ENCODE data around the gene IQCF2. TPM values are rescaled to one million over a fixed set of nuclear protein-coding genes. Genes with fewer than 3 reads are reported as not detected.

Gene IQCF2
- polyA plus RNA-seq, 4 donors, result not detected

DNA sequence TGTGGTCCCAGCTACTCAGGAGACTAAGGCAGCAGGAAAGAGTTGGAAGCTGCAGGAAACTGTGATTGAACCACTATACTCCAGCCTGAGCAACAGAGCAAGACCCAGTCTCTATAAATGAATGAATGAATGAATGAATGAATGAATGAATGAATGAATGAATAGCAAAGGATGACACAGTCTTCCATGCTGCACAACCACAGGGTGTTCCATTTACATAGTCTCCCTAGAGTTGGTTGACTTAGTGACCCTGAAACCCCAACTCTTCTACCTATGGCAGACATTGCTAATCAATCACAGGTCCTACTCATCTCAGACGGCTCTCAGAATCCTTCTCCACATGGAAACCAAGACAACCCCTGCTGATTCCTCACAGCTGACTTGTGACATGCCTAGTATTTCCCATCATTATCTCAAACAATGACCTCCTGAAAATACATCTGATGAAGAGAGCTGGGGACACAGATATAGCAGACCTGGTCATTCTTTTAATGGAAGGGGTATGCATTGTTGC lies 11.9 kb downstream of the IQCF2 start:
- FAIRE-seq (no peak), DNase-seq (no peak)
- no peaks in the 10 kb centered on the region for H3K36me3 ChIP-seq (ENCODE audit: control insufficient read depth in 3 of 3, insufficient read depth in 2 of 3, low read depth in 1 of 3, low read length in 3 of 3)
- no peaks in the 10 kb centered on the region for H3K27me3 ChIP-seq (ENCODE audit: control insufficient read depth in 3 of 3, insufficient read depth in 3 of 3, low read length in 3 of 3)
- WGBS, 3 donors, result 28 to 55% (median 45%) methylated on average over 1 of the region's 1 CpG
- H3K9me3 ChIP-seq (ENCODE audit: control insufficient read depth in 2 of 2, insufficient read depth in 1 of 2, low read depth in 1 of 2, low read length in 1 of 2), result no peaks in the 10 kb centered on the region
- H3K4me1 ChIP-seq (ENCODE audit: control insufficient read depth in 3 of 3, insufficient read depth in 2 of 3, low read depth in 1 of 3, low read length in 2 of 3), result no peaks in the 10 kb centered on the region
- H3K4me3 ChIP-seq (ENCODE audit: low read depth in 1 of 3, low read length in 3 of 3), result no peak overlapping the region
- H3K27ac ChIP-seq (ENCODE audit: low read depth in 1 of 3, low read length in 2 of 3), result no peak overlapping the region

DNA sequence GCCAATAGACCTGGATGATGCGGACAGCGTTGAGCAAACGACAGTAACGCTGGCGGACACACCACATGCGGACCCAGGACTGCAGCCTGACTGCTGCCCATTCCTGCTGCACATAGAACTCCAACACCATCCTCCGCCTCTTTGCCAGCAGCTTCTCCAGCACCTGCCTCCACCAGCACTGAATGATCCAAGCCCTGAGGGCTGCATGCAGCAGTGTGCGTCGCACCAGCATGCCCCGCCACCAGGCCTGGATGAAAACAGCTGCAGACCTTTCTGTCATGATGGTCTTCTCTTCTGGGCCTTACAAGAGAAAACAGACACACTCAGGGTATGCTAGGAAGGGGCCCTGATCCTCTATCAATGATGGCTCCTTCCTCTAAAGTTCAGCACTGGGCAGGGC lies 12.5 kb downstream of the IQCF2 start:
- H3K36me3 ChIP-seq (ENCODE audit: control insufficient read depth in 3 of 3, insufficient read depth in 2 of 3, low read depth in 1 of 3, low read length in 3 of 3), result no peaks in the 10 kb centered on the region
- H3K4me1 ChIP-seq (ENCODE audit: control insufficient read depth in 3 of 3, insufficient read depth in 2 of 3, low read depth in 1 of 3, low read length in 2 of 3), result no peaks in the 10 kb centered on the region
- no peak overlapping the region for H3K4me3 ChIP-seq (ENCODE audit: low read depth in 1 of 3, low read length in 3 of 3)
- 93 to 95% (median 95%) methylated on average over 10 of the region's 10 CpGs for WGBS, 3 donors
- DNase-seq (no peak), FAIRE-seq (no peak)
- H3K9me3 ChIP-seq (ENCODE audit: control insufficient read depth in 2 of 2, insufficient read depth in 1 of 2, low read depth in 1 of 2, low read length in 1 of 2), result no peaks in the 10 kb centered on the region
- H3K27ac ChIP-seq (ENCODE audit: low read depth in 1 of 3, low read length in 2 of 3), result no peak overlapping the region
- H3K27me3 ChIP-seq (ENCODE audit: control insufficient read depth in 3 of 3, insufficient read depth in 3 of 3, low read length in 3 of 3), result no peaks in the 10 kb centered on the region

DNA sequence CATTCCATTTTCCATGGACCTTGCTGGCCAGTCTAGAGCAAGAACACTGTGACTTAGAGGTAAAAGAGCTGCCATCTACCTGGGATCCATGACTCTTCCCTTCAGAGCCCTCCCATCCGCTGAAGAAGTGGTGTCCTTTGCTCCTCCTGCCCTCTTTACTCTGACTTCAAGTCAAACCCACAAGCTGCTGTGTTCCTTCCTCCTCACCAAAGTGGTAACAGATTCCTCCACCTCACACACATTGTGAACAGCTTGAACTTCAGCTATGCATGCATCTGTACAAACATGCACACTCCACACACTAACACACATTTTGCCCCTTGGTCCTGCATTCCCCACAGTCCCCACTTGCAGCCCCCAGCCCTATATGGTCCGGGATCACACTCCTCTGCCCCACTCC lies 13.0 kb downstream of the IQCF2 start:
- Histone ChIP-seq H3K4me1 (ENCODE audit: control insufficient read depth in 3 of 3, insufficient read depth in 2 of 3, low read depth in 1 of 3, low read length in 2 of 3) (no peaks in the 10 kb centered on the region), H3K27ac (ENCODE audit: low read depth in 1 of 3, low read length in 2 of 3) (no peak overlapping the region)
- FAIRE-seq, result no peak

DNA sequence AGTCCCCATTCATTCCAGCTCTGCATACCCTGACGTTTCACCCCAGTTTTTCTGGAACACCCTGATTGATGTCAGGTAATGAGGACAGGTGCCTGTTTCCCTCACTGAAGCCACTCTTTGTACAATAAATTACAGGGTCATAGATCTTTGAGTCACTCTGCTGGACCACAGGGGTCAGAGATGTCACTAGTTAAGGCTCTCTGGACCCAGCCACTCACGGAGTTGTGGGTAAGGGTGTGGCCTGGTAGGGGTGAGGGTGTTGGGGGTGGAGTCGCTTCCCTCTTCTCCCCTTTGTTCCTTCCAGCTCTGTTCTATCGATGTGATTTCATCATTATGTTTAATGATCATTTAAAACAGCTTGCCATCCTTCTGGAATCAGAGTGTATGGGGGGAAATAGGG lies 13.5 kb downstream of the IQCF2 start:
- H3K4me3 ChIP-seq (ENCODE audit: low read depth in 1 of 3, low read length in 3 of 3), result no peak overlapping the region
- no peaks in the 10 kb centered on the region for H3K27me3 ChIP-seq (ENCODE audit: control insufficient read depth in 3 of 3, insufficient read depth in 3 of 3, low read length in 3 of 3)
- no peaks in the 10 kb centered on the region for H3K4me1 ChIP-seq (ENCODE audit: control insufficient read depth in 3 of 3, insufficient read depth in 2 of 3, low read depth in 1 of 3, low read length in 2 of 3)
- no peak for FAIRE-seq
- WGBS, 3 donors, result 28 to 61% (median 39%) methylated on average over 4 of the region's 4 CpGs
- no peaks in the 10 kb centered on the region for H3K36me3 ChIP-seq (ENCODE audit: control insufficient read depth in 3 of 3, insufficient read depth in 2 of 3, low read depth in 1 of 3, low read length in 3 of 3)
- H3K27ac ChIP-seq (ENCODE audit: low read depth in 1 of 3, low read length in 2 of 3), result no peak overlapping the region
- DNase-seq, result no peak
- H3K9me3 ChIP-seq (ENCODE audit: control insufficient read depth in 2 of 2, insufficient read depth in 1 of 2, low read depth in 1 of 2, low read length in 1 of 2), result no peaks in the 10 kb centered on the region

More for the DNA sequence above, 13.0 kb downstream of the IQCF2 start:
- 68 to 79% (median 76%) methylated on average over 2 of the region's 2 CpGs for WGBS, 3 donors
- DNase-seq, result no peak
- no peaks in the 10 kb centered on the region for H3K9me3 ChIP-seq (ENCODE audit: control insufficient read depth in 2 of 2, insufficient read depth in 1 of 2, low read depth in 1 of 2, low read length in 1 of 2)
- no peak overlapping the region for H3K4me3 ChIP-seq (ENCODE audit: low read depth in 1 of 3, low read length in 3 of 3)
- H3K27me3 ChIP-seq (ENCODE audit: control insufficient read depth in 3 of 3, insufficient read depth in 3 of 3, low read length in 3 of 3), result no peaks in the 10 kb centered on the region
- no peaks in the 10 kb centered on the region for H3K36me3 ChIP-seq (ENCODE audit: control insufficient read depth in 3 of 3, insufficient read depth in 2 of 3, low read depth in 1 of 3, low read length in 3 of 3)

DNA sequence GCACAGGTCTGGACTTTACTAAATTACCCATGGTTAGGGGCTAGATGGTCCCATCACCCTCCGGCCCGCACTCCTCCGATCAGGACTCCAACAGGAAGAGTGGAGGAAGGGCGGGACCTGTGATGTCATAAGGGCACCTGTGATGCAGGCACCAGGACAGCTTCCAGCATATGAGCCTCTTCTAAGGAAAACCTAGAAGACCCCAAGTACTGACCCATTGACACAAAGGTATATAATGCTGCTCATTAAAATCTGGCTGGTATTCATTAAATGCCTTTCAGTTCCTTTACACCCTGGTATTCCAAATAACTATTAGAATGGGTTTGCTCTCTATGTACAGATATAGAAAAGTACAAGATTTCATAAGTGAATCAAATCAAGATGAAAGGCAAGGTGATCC lies 14.1 kb downstream of the IQCF2 start, which contains the start of gene IQCF5:
Gene IQCF5 (minus strand): TSS at position 101 of the 400 bp plus-strand sequence. CDS start 70 bp downstream, at position 31.
- H3K27me3 ChIP-seq (ENCODE audit: control insufficient read depth in 3 of 3, insufficient read depth in 3 of 3, low read length in 3 of 3), result no peaks in the 10 kb centered on the region
- H3K4me3 ChIP-seq (ENCODE audit: low read depth in 1 of 3, low read length in 3 of 3), result no peak within 1 kb of the TSS
- H3K4me1 ChIP-seq (ENCODE audit: control insufficient read depth in 3 of 3, insufficient read depth in 2 of 3, low read depth in 1 of 3, low read length in 2 of 3), result no peaks in the 10 kb centered on the region
- no peaks in the 10 kb centered on the region for H3K36me3 ChIP-seq (ENCODE audit: control insufficient read depth in 3 of 3, insufficient read depth in 2 of 3, low read depth in 1 of 3, low read length in 3 of 3)
- no peaks in the 10 kb centered on the region for H3K9me3 ChIP-seq (ENCODE audit: control insufficient read depth in 2 of 2, insufficient read depth in 1 of 2, low read depth in 1 of 2, low read length in 1 of 2)
- 79 to 88% (median 85%) methylated on average over 4 of the region's 4 CpGs for WGBS, 3 donors
- no peak within 1 kb of the TSS for H3K27ac ChIP-seq (ENCODE audit: low read depth in 1 of 3, low read length in 2 of 3)
- DNase-seq (no peak), FAIRE-seq (no peak)

DNA sequence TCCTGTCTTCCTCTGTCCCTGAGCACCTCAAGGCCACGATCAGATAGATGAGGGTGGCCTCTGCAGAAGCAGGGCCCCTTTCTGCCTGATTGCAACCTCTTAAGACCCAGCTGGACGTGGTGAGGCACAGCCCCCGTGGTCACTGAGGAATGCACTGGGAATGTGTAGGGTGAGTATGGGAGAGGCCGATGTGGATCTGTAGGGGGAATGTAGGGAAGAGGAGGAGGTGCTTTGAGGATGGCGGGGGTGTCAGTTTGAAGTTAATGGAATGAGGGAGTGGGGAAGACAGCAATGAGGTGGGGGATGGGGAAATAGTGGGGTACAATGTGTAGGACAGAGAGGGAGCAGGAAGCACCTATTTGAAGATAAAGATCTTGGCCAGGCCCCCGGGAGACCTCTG lies 14.8 kb downstream of the IQCF2 start:
- no peaks in the 10 kb centered on the region for H3K36me3 ChIP-seq (ENCODE audit: control insufficient read depth in 3 of 3, insufficient read depth in 2 of 3, low read depth in 1 of 3, low read length in 3 of 3)
- FAIRE-seq, result no peak
- H3K27ac ChIP-seq (ENCODE audit: low read depth in 1 of 3, low read length in 2 of 3), result no peak overlapping the region
- no peaks in the 10 kb centered on the region for H3K9me3 ChIP-seq (ENCODE audit: control insufficient read depth in 2 of 2, insufficient read depth in 1 of 2, low read depth in 1 of 2, low read length in 1 of 2)
- H3K27me3 ChIP-seq (ENCODE audit: control insufficient read depth in 3 of 3, insufficient read depth in 3 of 3, low read length in 3 of 3), result no peaks in the 10 kb centered on the region
- 38 to 47% (median 41%) methylated on average over 6 of the region's 6 CpGs for WGBS, 3 donors
- H3K4me3 ChIP-seq (ENCODE audit: low read depth in 1 of 3, low read length in 3 of 3), result no peak overlapping the region
- H3K4me1 ChIP-seq (ENCODE audit: control insufficient read depth in 3 of 3, insufficient read depth in 2 of 3, low read depth in 1 of 3, low read length in 2 of 3), result no peaks in the 10 kb centered on the region
- no peak for DNase-seq

GRCh38 chr3:51879937-51880336 lies 18.5 kb downstream of the IQCF2 start:
- no peak for FAIRE-seq

DNA sequence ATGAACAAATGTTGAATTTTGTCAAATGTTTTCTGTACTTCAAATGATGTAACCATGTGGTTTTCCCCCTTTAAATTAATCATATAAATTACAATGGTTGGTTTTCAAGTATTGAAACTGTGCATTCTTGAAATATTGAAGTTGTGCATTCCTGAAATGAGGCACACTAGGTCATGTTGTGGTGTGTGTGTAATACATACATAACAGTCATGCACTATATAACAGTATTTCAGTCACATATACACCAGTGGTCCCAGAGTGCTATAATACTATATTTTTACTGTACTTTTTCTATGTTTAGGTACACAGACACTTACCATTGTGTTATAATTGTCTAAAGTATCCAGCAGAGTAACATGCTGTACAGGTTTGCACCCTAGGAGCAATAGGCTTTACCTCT lies 25.0 kb downstream of the IQCF2 start:
- FAIRE-seq, result no peak
- Histone ChIP-seq H3K4me3 (ENCODE audit: low read depth in 1 of 3, low read length in 3 of 3) (no peak overlapping the region), H3K27ac (ENCODE audit: low read depth in 1 of 3, low read length in 2 of 3) (no peak overlapping the region), H3K4me1 (ENCODE audit: control insufficient read depth in 3 of 3, insufficient read depth in 2 of 3, low read depth in 1 of 3, low read length in 2 of 3) (no peaks in the 10 kb centered on the region), H3K27me3 (ENCODE audit: control insufficient read depth in 3 of 3, insufficient read depth in 3 of 3, low read length in 3 of 3) (peaks cover 0 to 3% (median 0%) of the 10 kb centered on the region in 3 donors), H3K36me3 (ENCODE audit: control insufficient read depth in 3 of 3, insufficient read depth in 2 of 3, low read depth in 1 of 3, low read length in 3 of 3) (no peaks in the 10 kb centered on the region), H3K9me3 (ENCODE audit: control insufficient read depth in 2 of 2, insufficient read depth in 1 of 2, low read depth in 1 of 2, low read length in 1 of 2) (no peaks in the 10 kb centered on the region)
- no peak for DNase-seq

More at GRCh38 chr3:51879937-51880336, 18.5 kb downstream of the IQCF2 start:
- 28 to 37% (median 35%) methylated on average over 2 of the region's 2 CpGs for WGBS, 3 donors
- no peak for DNase-seq
- Histone ChIP-seq H3K4me3 (ENCODE audit: low read depth in 1 of 3, low read length in 3 of 3) (no peak overlapping the region), H3K4me1 (ENCODE audit: control insufficient read depth in 3 of 3, insufficient read depth in 2 of 3, low read depth in 1 of 3, low read length in 2 of 3) (no peaks in the 10 kb centered on the region), H3K36me3 (ENCODE audit: control insufficient read depth in 3 of 3, insufficient read depth in 2 of 3, low read depth in 1 of 3, low read length in 3 of 3) (no peaks in the 10 kb centered on the region), H3K27me3 (ENCODE audit: control insufficient read depth in 3 of 3, insufficient read depth in 3 of 3, low read length in 3 of 3) (no peaks in the 10 kb centered on the region), H3K9me3 (ENCODE audit: control insufficient read depth in 2 of 2, insufficient read depth in 1 of 2, low read depth in 1 of 2, low read length in 1 of 2) (no peaks in the 10 kb centered on the region), H3K27ac (ENCODE audit: low read depth in 1 of 3, low read length in 2 of 3) (no peak overlapping the region)

GRCh38 chr3:51887620-51888019 lies 26.2 kb downstream of the IQCF2 start:
- Histone ChIP-seq H3K27me3 (ENCODE audit: control insufficient read depth in 3 of 3, insufficient read depth in 3 of 3, low read length in 3 of 3) (peaks cover 0 to 3% (median 2%) of the 10 kb centered on the region in 3 donors), H3K27ac (ENCODE audit: low read depth in 1 of 3, low read length in 2 of 3) (no peak overlapping the region), H3K9me3 (ENCODE audit: control insufficient read depth in 2 of 2, insufficient read depth in 1 of 2, low read depth in 1 of 2, low read length in 1 of 2) (no peaks in the 10 kb centered on the region), H3K4me1 (ENCODE audit: control insufficient read depth in 3 of 3, insufficient read depth in 2 of 3, low read depth in 1 of 3, low read length in 2 of 3) (no peaks in the 10 kb centered on the region), H3K36me3 (ENCODE audit: control insufficient read depth in 3 of 3, insufficient read depth in 2 of 3, low read depth in 1 of 3, low read length in 3 of 3) (no peaks in the 10 kb centered on the region), H3K4me3 (ENCODE audit: low read depth in 1 of 3, low read length in 3 of 3) (no peak overlapping the region)
- no peak for FAIRE-seq
- no peak for DNase-seq
- WGBS, 3 donors, result 37 to 75% (median 69%) methylated on average over 2 of the region's 2 CpGs
